ENCODE results near the gene SPOUT1.
"Not testable (repeated sequence)": the region's sequence is repeated elsewhere in the genome, so short reads cannot be mapped to it uniquely, and the experiment has no call there.

SPOUT1 gene

DNA sequence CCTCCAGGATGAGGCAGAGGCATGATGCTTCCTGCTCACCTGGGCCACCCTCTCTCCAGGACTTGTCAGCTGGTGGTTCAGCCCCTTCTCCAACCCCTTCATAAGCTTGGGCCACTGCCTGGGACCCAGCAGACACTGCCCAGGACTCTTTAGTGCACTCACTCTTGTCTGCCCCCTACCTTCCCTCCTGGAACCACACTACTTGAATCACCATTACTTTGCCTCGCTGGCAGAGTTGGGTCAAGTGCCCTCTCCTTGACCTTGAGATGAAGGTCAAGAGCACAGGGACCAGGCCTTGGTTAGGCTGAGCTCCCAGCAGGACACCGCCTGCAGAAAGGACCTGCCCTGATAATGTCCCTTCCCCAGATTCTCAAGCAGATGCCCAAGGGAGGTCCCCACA, 19.8 kb downstream of the SPOUT1 start:
- no peak for DNase-seq (ENCODE audit: low read depth)

- no peak for DNase-seq (ENCODE audit: low read depth)
Observed at GRCh38 chr9:128809036-128809599, 20.5 kb downstream of the SPOUT1 start.

DNA sequence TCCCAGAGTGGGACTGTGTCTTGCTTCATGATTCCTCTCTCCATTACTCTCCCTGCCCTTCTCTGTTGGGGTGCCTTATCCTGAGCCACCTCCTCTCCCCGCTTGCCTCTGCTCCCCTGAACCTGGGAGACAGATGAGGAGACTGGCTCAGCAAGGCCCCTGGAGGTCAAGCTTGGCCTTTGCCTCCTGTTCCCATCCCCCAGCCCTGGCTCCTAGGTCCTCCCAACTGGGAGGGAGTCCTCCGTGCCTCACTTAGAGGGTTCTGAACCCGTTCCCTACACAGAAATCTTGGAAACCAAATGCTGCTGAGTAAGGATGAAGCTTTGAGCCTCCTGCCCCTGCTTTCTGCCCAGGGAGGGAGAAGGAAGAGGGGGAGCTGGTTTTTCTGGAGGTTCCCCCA, 21.1 kb downstream of the SPOUT1 start:
- no peak for DNase-seq (ENCODE audit: low read depth)

DNA sequence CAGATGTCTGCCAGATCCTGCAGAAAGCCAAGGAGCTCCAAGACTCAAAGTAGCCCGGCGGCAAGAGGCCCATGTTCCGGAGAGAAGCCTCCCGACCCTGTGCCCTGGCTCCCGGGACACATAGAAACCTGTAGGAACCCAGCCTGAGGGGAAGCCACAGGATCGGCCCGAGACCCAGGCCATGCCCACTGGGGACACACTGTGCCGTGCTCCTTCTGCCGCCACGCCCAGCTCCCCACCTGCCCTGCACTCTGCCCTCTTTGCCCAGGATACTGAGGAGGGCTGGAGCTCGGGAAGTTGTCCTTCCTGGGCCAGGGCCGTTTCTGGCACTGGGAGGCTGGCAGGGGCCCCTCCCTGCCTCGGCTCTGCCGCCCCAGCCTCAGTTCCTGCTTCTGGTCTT, 21.8 kb downstream of the SPOUT1 start:
- DNase-seq (ENCODE audit: low read depth), result no peak

GRCh38 chr9:128805661-128806060, 23.9 kb downstream of the SPOUT1 start:
- no peak for DNase-seq (ENCODE audit: low read depth)

GRCh38 chr9:128802482-128802881, 27.1 kb downstream of the SPOUT1 start:
- no peak for DNase-seq (ENCODE audit: low read depth)

- DNase-seq (ENCODE audit: low read depth), result no peak
Observed at GRCh38 chr9:128800061-128800460, 29.5 kb downstream of the SPOUT1 start.

GRCh38 chr9:128798896-128799295, 30.7 kb downstream of the SPOUT1 start:
- DNase-seq (ENCODE audit: low read depth), result no peak

GRCh38 chr9:128794961-128795360, 34.6 kb downstream of the SPOUT1 start:
- DNase-seq (ENCODE audit: low read depth), result not testable (repeated sequence)

- DNase-seq (ENCODE audit: low read depth), result no peak
Observed at GRCh38 chr9:128792978-128793686, 36.5 kb downstream of the SPOUT1 start.

DNA sequence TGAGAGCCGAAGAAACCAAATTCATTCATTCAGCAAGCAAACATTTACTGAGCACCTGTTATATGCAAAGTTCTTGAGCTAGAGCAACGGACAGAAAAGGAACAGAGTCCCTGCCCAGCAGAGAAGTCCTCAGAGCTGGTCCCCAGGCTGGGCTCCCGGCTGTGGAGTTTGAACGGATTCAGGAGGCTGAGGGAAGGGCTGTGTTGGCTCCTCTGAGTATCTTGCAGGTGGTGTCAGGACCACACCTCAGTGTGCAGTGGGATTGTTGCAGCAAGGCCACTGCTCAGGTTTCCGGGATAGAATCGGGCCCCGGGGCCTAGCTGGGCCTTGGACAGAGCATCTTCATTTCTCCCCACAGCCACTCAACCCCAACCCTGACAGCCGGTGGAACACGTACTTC, 37.5 kb downstream of the SPOUT1 start:
- no peak for DNase-seq (ENCODE audit: low read depth)

DNA sequence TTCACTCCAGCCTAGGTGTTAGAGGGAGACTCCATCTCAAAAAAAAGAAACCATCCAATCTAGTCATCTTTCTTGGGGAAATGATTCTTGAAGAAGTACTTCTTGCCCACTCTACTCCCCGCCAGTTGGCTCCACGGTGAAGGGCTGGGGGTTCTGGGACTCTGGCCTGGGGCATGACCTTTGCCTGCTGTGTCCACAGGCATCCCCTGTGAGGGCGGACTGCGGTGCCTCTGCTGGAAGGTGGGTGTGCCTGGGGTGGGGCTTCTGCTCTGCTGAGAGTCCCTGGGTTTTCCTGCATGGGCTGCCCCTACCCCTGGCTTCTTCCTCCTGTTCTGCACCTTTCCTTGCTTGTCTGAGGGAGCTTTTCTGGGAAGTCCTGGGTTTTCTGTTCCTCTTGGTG, 39.1 kb downstream of the SPOUT1 start:
- no peak for DNase-seq (ENCODE audit: low read depth)

DNA sequence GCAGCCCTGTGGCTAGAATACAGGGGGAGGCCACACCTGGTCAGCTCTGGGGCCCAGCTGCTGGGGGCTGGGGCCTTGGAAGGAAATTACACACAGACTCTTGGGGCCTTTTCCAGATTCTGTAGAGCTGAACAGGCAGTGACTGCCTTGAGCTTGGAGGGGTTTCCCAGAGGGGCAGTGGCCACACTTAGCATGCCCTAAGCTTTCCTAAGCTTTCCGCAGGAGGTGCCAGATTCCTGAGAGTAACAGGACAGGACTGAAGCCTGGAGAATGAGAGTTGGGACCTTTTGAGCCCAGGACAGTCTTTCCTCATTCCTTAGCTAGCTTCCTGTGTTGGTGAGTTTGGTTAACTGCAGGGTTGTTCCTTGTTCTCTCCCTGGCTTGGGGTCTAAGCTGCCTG, 41.1 kb downstream of the SPOUT1 start:
- no peak for DNase-seq (ENCODE audit: low read depth)

- no peak for DNase-seq (ENCODE audit: low read depth)
Observed at GRCh38 chr9:128787659-128788058, 41.9 kb downstream of the SPOUT1 start.

DNA sequence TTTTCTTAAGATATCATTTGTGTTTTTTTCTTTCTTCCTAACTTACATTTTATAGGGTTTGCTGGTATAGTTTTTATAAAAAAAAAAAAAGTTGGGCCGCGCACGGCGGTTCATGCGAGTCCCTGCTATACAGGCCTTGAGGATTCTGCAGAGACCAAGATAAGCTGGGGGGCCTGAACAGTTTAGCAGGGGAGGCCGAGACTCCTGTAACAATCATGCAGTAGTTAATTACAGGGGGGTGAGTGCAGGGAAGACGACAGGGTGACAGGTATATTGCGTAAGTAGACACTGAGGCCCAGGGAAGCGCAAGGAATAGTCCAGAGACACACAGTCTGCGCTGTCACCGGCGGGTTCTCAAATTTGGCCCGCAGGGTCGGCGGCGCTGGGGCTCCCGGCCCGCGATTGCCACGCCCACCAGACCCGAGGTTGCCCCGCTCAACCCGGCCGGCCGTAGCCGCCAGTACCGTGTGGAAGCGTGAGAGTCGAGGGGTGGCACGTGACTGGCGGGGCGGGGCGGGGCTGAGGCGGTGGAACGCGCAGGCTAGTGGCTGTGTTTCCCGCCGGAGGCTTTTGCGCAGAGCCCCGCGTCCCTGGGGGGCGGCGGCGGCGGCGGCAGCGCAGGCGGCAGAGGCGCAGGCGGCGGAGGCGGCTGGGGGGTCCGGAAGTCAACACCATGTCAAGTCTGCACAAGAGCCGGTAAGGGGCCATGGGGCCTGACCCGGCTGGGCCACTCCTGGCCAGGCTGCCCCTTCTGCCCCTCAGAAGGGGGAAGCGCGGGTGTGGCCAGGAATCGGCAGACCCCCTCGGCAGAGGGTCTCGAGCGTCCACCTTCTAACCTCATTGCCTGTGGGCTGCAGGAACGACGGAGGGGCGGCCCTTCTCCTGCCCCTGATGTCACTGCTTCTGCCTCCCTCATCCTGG, 42.7 kb downstream of the SPOUT1 start, which contains the start of gene TBC1D13:
TBC1D13 (plus strand) TSS at position 573 of the 921 bp plus-strand sequence; CDS start at position 674, 101 bp downstream.
- peak; percentile 57 for DNase-seq (ENCODE audit: low read depth)

DNA sequence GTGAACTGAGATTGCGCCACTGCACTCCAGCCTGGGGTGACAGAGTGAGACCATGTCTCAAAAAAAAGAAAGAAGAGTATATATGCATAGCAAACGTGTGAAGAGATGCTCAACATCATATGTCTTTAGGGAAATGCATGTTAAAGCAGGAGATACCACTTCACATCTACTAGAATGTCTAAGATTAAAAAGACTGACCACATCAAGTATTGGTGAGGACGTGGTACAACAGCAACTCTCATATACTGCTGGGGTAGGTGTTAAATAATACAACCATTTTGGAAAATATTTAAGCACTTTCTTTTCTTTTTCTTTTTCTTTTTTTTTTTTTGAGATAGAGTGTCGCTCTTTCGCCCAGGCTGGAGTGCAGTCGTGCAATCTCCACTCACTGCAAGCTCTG, 44.2 kb downstream of the SPOUT1 start:
- no peak for DNase-seq (ENCODE audit: low read depth)

DNA sequence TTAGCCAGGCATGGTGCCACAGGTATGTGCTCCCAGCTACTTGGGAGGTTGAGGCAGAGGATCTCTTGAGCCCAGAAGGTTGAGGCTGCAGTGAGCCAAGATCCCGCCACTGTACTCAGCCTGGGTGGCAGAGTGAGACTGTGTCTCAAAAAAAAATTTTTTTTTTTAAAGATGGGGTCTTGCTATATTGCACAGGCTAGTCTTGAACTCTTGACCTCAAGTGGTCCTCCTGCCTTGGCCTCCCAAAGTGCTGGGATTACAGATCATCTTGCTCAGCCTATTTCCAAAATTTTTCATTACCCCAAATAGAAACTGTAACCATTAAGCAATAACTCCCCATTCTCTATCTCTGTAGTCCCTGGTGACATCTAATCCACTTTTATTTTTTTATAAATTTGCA, 46.9 kb downstream of the SPOUT1 start:
- DNase-seq (ENCODE audit: low read depth), result no peak

DNA sequence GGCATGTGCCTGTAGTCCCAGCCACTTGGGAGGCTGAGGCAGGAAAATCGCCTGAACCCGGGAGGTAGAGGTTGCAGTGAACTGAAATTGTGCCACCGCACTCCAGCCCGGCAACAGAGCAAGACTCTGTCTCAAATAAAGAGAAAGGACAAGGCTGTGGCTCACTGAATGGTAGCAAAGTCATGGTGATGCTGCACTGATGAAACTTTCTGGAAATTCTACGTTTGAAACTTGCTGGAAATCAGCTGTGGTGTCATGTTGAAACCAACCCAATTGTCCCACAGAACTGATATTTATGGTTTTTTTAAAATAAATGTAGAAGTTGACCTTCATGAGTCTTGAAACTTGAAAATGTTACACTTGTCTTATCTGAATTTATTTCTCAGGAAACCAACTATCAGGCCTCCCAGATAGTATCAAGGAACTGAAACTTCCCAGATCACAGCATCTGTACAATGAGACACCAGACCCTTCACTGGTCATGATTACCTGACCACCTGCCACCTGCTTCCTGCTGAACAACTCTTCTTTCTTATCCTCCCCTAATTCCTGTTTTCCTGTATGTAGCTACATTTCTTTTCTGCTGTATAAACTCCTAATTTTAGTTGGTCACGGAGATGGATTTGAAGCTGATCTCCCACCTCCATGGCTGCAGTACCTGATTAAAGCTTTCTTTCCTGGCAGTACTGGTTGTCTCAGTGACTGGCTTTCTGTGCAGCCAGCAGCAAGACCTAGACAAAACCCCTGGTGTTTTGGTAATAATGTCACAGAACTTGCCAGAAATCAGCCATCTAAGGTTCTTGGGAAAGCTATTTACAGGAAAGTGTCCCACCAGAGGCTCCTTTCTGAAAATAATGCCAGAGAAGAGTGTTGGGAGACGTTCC, 48.2 kb downstream of the SPOUT1 start:
- no peak for DNase-seq (ENCODE audit: low read depth)

GRCh38 chr9:128780093-128780492, 49.5 kb downstream of the SPOUT1 start:
- DNase-seq (ENCODE audit: low read depth), result not testable (repeated sequence)

DNA sequence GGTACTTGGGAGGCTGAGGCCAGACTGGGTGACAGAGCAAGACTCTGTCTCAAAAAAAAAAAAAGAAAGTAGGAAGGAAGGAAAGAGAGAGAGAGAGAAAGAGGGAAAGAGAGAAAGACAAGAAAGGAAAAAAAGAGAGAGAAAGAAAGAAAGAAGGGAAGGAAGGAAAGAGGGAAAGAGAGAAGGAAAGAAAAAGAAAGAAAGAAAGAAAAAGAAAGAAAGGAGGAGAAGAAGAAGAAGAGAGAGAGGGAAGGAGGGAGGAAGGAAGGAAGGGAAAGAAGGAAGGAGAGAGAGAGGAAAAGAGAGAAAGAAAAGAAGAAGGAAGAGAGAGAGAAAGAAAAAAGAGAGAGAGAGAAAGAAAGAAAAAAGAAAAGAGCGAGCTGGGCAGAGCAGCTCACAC, 54.8 kb downstream of the SPOUT1 start:
- no peak for DNase-seq (ENCODE audit: low read depth)

GRCh38 chr9:128773049-128773448, 56.5 kb downstream of the SPOUT1 start:
- no peak for DNase-seq (ENCODE audit: low read depth)
